GM19467 (cell line): ENCODE results near the gene UNG.

Experiments
- ATAC-seq: cut with Tn5 transposase; IDR thresholded peaks from one replicate; pipeline ENCODE4 v1.9.1; 2021; ENCODE audit warnings: mild to moderate bottlenecking, moderate library complexity; ENCODE audit not compliant: unreplicated experiment

UNG gene

GRCh38 chr12:109088818-109089217 lies 8.6 kb upstream of the UNG start:
- no peak for ATAC-seq

- ATAC-seq = no peak
Measured at GRCh38 chr12:109089683-109090082, 7.7 kb upstream of the UNG start.

GRCh38 chr12:109092497-109093021 lies 4.8 kb upstream of the UNG start:
- ATAC-seq = no peak

- peak; percentile 58 for ATAC-seq
Measured at GRCh38 chr12:109093022-109093918, 4.1 kb upstream of the UNG start, which contains the start of gene ALKBH2. Gene ALKBH2 (minus strand): TSS chr12:109093472. CDS start chr12:109092786, 686 bp downstream.

GRCh38 chr12:109097140-109097434 lies 310 bp upstream of the UNG start:
- ATAC-seq = no peak

- ATAC-seq = peak; percentile 19
Measured at GRCh38 chr12:109098183-109098604, 797 bp downstream of the UNG start.

GRCh38 chr12:109098651-109099050 lies 1.3 kb downstream of the UNG start:
- ATAC-seq = no peak

GRCh38 chr12:109099431-109100020 lies 2.1 kb downstream of the UNG start:
- ATAC-seq = no peak

GRCh38 chr12:109100741-109101140 lies 3.3 kb downstream of the UNG start:
- ATAC-seq = no peak

GRCh38 chr12:109102491-109102890 lies 5.1 kb downstream of the UNG start:
- ATAC-seq = no peak

- no peak for ATAC-seq
Measured at GRCh38 chr12:109105176-109105575, 7.8 kb downstream of the UNG start.

GRCh38 chr12:109109746-109110350 lies 12.5 kb downstream of the UNG start:
- ATAC-seq = no peak

GRCh38 chr12:109110988-109111495 lies 13.6 kb downstream of the UNG start:
- no peak for ATAC-seq

GRCh38 chr12:109112720-109113465 lies 15.5 kb downstream of the UNG start:
- ATAC-seq = no peak

- no peak for ATAC-seq
Measured at GRCh38 chr12:109113661-109114321, 16.4 kb downstream of the UNG start.

GRCh38 chr12:109114644-109115043 lies 17.2 kb downstream of the UNG start:
- ATAC-seq = no peak

GRCh38 chr12:109115404-109115757 lies 18.0 kb downstream of the UNG start:
- ATAC-seq = no peak

- no peak for ATAC-seq
Measured at GRCh38 chr12:109115758-109116610, 18.6 kb downstream of the UNG start, which contains the start of gene ACACB. Gene ACACB (plus strand): TSS chr12:109116587. CDS start chr12:109139406, 22,819 bp downstream.

- ATAC-seq = no peak
Measured at GRCh38 chr12:109116611-109116949, 19.2 kb downstream of the UNG start.
